Middle frontal gyrus (tissue), 1 donor: ENCODE data around the gene EFHC1.

Experiments
- DNase-seq: peaks from one replicate; pipeline ENCODE4 v3.0.0-alpha.2; 2015; ENCODE audit warnings: low spot score; ENCODE audit errors: extremely low spot score

The EFHC1 gene

GRCh38 chr6:52500238-52501129 lies 80.3 kb downstream of the EFHC1 start:
- no peak for DNase-seq

- DNase-seq: no peak
Measured at GRCh38 chr6:52502306-52503029, 82.3 kb downstream of the EFHC1 start.

GRCh38 chr6:52503323-52503747 lies 83.2 kb downstream of the EFHC1 start:
- no peak for DNase-seq

- no peak for DNase-seq
Measured at GRCh38 chr6:52503851-52504781, 84.0 kb downstream of the EFHC1 start.

GRCh38 chr6:52504782-52505136 lies 84.6 kb downstream of the EFHC1 start:
- DNase-seq: no peak

DNA sequence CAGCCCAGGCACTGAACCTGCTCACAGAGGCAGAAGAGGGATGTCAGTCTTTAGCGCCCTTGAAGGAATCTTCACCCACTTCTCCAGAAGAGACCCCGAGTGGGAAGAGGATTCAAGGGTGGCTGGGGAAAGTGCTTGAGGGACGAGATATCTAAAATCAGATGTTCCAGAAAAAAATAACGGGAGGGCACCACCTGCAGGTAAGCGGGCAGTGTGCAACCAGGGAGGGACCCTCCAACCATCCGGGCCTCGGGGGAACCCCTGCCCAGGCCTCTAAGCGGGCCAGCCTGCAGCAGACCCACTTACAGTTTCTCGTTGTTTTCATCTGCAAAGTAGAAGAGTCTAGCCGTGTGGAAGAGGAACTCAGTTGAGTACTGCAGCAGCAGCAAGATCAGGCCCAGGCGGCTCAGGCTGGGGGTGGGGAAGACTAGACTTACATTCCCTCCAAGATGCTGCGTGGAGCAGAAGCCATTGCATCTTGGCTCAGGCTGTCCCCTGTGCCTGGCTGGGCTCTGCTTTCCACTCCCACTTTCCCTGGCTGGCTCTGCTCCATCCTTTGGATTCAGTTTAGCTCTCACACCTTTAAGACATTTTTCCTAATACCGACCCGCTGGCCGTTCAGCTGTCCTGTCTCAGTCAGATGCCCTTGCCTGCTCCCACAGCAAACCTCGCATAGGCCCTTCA lies 85.7 kb downstream of the EFHC1 start:
- no peak for DNase-seq

GRCh38 chr6:52506476-52506875 lies 86.3 kb downstream of the EFHC1 start:
- no peak for DNase-seq

DNA sequence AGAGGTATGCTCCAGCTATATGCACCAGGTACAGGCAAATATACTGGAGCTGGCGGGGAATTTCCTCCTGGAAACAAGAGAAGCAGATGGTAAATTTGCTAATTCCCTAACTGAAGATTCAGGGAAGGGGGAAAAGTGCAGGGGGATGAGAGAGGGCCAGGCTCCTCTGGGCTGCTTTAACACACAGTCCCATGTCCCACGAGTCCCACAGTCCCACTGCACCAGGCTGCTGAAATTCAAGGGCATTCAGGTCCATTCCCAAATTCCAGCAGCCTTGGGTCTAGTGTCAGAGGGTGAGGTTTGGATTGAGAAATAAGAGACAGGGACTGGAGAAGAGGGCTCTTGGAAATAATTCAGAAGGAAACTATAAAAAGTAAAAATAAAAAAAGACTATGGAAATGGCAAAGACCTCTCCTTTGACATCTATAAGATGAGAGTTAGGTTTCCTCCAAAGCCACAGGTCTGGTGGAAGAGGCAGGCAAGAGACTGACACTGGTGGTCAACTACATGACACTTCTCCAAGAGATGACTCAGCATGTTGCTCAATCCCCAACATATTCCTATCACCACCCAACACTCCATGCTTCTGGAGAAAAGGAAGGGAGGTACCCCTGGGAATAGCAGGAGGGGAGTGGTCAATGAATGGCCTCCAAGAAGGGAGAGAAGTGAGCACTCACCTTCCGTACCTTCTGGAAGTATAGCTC lies 87.6 kb downstream of the EFHC1 start:
- DNase-seq: no peak

DNA sequence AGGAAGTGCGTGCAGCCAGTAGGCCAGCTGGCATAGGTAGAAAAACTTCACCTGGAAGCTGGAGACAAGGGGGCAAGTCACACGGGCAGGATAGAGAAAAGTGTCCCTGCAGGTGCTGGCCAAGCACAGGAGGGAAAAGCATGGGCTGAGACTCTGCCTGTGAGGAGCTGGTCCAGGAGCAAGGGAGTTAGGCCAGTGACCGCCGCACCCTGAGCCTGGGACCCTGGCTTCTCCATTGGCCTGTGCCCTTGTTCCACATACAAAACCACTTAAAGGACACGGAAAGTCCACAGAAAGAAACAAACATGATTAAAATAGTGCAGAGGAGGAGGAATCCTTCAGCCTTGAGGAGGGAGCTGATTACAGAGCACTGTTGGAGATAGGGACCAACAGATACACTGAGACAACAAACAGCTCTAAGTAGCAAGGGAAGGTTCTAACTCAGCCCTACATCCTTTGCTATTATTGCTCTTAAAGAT lies 88.2 kb downstream of the EFHC1 start:
- no peak for DNase-seq

- DNase-seq: no peak
Measured at GRCh38 chr6:52509281-52510212, 89.4 kb downstream of the EFHC1 start.

- no peak for DNase-seq
Measured at GRCh38 chr6:52510213-52510562, 90.0 kb downstream of the EFHC1 start.

GRCh38 chr6:52511163-52511562 lies 91.0 kb downstream of the EFHC1 start:
- no peak for DNase-seq

GRCh38 chr6:52511572-52512151 lies 91.5 kb downstream of the EFHC1 start:
- DNase-seq: no peak

DNA sequence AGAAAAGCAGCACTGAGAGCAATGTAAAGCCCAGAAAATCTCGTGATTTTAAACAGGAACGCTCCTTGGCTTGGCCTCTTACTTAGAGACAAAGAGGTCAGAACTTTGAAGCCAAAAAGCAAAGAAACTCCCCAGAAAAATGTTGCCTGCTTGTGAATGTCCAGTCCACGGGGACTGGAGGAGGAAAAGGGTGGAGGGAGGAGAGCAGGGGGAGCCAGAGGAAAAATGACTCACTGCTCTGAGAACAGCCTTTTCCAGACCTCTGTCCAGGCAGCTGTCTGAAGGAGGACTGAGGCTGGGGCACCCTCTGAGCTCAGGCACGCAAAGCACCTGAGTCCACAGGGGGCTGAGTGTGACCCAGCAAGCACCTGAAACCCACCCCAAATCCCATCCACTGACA lies 92.1 kb downstream of the EFHC1 start:
- DNase-seq: no peak

DNA sequence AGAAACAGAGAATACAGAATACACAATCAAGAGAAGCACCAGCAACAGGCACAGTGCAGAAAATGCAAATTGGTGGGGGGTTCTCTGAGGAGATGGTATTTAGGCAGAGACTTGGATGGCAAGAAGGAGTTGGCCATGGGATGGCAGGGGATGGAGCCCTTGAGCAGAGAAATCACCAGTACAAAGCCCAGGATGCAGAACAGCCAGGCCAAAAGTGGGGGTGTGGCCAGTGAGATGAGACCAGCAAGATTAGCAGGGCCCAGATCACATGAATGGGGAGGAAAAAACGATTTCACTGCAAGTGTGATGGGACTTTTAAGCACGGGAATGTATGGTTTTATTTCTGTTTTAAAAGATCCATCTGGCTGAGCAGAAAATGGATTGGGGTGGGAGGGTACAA lies 93.3 kb downstream of the EFHC1 start:
- DNase-seq: no peak

DNA sequence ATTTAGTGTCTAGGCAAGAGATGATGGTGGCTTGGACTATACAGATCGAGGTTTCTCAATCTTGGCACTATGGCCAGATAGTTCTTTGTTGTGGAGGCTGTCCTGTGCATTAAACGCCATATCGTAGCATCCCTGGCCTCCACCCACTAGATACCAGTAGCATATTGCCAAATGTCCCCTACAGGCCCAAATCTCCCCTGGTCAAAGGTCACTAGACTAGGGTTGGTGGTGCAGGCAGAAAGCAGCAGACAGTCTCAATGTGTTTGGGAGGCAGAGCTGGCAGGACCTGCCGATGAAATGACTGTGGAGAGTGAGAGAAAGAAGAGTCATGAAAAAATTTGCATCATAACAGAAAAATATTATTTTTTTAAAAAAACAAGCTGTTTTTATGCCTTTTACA lies 93.8 kb downstream of the EFHC1 start:
- no peak for DNase-seq

GRCh38 chr6:52514514-52514913 lies 94.4 kb downstream of the EFHC1 start:
- DNase-seq: no peak

DNA sequence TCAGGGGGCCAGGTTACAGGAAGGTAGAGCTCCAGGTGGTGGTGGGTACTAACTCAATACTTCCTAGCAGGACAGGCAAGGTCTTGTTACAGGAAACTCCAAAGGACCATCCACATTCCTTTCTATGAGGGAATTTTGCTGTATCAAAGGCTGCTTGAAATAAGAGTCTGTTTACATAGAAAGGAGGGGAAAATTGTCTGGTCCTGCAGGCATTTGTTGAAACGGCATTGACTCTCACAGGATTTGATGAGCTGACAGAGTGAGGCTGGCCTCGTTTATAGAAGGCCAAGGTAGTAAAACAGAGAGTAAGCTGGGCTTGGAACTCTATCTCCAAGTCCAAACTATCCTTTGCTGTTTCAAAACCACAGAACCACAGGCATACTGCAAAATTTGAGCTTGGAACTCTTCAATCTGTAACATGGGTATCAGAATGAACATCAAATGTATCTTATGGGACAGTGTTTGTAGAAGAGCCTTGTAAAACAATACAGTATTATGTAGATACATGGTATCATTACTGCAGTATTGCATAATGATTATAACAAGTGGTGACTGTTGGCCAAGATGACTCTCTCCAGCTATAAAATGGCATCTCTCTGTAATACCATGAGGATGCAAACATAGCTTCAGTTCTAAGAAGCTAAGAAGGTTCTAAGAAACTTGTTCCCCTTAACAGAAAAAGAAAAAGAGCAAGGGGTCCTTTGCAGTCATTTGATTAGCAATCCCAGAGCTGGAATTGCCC lies 95.2 kb downstream of the EFHC1 start:
- no peak for DNase-seq
